Measurements from ENCODE around the gene THYN1. TPM values are rescaled to one million over a fixed set of nuclear protein-coding genes. Genes with fewer than 3 reads are reported as not detected.

THYN1 gene
- total RNA-seq, 1 donor from 2014 or later: 33.7 TPM

DNA sequence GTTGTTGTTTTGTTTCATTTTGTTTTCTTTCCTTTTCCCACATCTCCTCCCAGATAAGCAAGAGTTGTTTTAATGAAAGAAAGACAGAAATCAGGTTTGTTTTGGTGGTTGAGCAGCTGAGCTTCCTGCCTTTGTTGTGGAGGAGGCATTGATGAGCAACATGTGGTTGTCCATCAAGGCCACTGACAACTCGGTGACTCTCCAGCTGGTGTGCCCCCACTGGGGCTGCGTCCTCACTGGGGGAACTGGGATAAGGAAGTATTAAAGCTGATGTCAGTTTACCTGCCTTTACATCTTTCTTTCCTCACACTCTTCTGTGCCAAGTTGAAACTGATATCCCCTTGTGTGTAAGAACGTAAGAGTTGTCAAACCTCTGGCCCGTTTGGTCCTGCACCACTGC, 22.8 kb downstream of the THYN1 start:
- ATAC-seq (no peak), DNase-seq (no peak)
- H3K36me3 ChIP-seq: peaks cover 14% of the 10 kb centered on the region
- peaks cover 66% of the 10 kb centered on the region for H3K4me1 ChIP-seq
- intact Hi-C loops (cut with DNase I): no loop called here
- no peaks in the 10 kb centered on the region for H3K9me3 ChIP-seq
- H3K27me3 ChIP-seq (ENCODE audit: low read depth): no peaks in the 10 kb centered on the region
- no peak overlapping the region for H3K4me3 ChIP-seq
- TF ChIP-seq, protein P1, sequence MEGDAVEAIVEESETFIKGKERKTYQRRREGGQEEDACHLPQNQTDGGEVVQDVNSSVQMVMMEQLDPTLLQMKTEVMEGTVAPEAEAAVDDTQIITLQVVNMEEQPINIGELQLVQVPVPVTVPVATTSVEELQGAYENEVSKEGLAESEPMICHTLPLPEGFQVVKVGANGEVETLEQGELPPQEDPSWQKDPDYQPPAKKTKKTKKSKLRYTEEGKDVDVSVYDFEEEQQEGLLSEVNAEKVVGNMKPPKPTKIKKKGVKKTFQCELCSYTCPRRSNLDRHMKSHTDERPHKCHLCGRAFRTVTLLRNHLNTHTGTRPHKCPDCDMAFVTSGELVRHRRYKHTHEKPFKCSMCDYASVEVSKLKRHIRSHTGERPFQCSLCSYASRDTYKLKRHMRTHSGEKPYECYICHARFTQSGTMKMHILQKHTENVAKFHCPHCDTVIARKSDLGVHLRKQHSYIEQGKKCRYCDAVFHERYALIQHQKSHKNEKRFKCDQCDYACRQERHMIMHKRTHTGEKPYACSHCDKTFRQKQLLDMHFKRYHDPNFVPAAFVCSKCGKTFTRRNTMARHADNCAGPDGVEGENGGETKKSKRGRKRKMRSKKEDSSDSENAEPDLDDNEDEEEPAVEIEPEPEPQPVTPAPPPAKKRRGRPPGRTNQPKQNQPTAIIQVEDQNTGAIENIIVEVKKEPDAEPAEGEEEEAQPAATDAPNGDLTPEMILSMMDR (IDR thresholded peaks at IDR 0.05): no peak
- no peak overlapping the region for H3K27ac ChIP-seq

DNA sequence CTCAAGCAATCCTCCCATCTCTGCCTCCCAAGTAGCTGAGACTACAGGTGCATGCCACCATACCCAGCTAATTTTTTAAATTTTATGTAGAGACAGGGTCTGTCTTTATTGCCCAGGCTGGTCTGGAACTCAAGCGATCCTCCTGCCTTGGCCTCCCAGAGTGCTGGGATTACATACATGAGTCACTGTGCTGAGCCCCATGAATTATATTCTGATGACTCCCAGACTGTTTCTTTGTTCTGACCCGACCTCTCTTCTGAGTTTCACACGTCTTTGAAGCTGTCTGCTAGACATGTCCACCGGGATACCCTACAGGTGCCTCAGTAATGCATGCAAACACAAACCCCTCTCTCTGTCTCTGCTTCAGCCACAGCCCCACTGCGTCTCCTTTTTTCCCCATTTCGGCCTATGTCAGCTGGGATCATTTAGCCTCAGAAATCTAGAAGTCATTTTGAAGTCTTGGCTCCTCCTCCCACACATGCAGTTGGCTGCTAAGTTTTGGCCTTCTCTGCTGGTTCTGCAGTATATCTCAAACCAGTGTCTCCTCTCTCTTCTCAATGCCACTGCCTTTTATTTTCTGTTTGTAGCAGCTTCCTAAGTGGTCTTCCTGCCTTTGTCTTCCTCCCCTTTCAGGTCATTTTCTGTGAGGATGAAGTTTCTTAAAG, 23.9 kb downstream of the THYN1 start:
- Histone ChIP-seq H3K9me3 (no peaks in the 10 kb centered on the region), H3K4me3 (no peak overlapping the region), H3K27ac (no peak overlapping the region), H3K27me3 (ENCODE audit: low read depth) (no peaks in the 10 kb centered on the region), H3K36me3 (peaks cover 5% of the 10 kb centered on the region), H3K4me1 (peaks cover 66% of the 10 kb centered on the region)
- DNase-seq: no peak
- ATAC-seq: no peak
- TF ChIP-seq, protein P1 (IDR thresholded peaks at IDR 0.05): no peak
- intact Hi-C loops (cut with DNase I): no loop called here

DNA sequence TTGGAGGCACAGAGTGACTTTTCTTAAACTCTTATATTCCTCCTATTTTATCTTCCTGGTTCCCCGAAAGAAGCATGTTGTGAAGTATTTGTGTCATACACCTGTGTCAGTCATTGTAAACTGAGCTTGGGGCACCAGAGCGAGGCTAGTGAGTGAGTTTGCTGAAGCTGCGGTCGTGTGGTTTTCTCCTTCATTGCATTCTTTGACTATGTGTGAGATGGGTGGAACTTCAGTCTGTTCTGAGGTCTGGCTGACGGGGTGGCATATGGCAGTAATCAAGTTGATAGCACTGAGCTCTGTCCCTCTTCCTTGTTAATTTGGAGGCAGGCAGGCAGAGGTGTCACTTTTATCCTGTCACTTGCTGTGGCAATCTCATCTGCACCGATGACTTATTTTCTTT, 24.5 kb downstream of the THYN1 start:
- Histone ChIP-seq H3K27ac (no peak overlapping the region), H3K4me3 (no peak overlapping the region), H3K27me3 (ENCODE audit: low read depth) (no peaks in the 10 kb centered on the region), H3K9me3 (no peaks in the 10 kb centered on the region), H3K4me1 (peaks cover 66% of the 10 kb centered on the region), H3K36me3 (no peaks in the 10 kb centered on the region)
- ATAC-seq (no peak), DNase-seq (no peak)
- intact Hi-C loops (cut with DNase I): no loop called here
- TF ChIP-seq, protein P1 (IDR thresholded peaks at IDR 0.05): no peak

DNA sequence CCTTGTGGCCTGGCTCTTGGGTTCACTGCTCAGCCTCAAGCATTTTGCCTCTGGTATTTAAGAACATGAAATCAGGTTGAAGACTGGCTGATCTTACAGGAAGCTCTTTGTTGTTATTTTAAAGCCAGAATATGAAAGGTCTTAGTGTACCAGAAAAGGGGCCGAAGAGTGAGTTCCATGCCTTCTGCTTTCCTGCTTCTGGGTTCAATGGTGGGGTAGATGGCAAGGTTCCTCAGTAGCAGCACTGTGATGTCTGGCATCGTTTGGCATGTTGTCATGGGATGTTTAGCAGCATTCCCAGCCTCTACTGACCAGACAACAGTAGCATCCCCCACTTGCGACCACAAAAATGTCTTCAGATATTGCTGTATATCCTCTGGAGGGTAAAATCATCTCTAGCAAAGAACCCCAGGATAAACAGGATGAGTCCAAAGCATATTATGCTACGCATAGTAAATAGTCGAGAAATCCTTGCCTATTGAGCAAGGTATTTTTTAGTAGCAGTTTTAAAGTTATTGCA, 26.3 kb downstream of the THYN1 start:
- TF ChIP-seq, protein P1 (IDR thresholded peaks at IDR 0.05): no peak
- Histone ChIP-seq H3K27ac (no peak overlapping the region), H3K4me1 (peaks cover 63% of the 10 kb centered on the region), H3K9me3 (no peaks in the 10 kb centered on the region), H3K27me3 (ENCODE audit: low read depth) (no peaks in the 10 kb centered on the region), H3K36me3 (no peaks in the 10 kb centered on the region), H3K4me3 (peak overlapping the region; percentile 92)
- ATAC-seq: no peak
- intact Hi-C loops (cut with DNase I): no loop called here
- DNase-seq: no peak

DNA sequence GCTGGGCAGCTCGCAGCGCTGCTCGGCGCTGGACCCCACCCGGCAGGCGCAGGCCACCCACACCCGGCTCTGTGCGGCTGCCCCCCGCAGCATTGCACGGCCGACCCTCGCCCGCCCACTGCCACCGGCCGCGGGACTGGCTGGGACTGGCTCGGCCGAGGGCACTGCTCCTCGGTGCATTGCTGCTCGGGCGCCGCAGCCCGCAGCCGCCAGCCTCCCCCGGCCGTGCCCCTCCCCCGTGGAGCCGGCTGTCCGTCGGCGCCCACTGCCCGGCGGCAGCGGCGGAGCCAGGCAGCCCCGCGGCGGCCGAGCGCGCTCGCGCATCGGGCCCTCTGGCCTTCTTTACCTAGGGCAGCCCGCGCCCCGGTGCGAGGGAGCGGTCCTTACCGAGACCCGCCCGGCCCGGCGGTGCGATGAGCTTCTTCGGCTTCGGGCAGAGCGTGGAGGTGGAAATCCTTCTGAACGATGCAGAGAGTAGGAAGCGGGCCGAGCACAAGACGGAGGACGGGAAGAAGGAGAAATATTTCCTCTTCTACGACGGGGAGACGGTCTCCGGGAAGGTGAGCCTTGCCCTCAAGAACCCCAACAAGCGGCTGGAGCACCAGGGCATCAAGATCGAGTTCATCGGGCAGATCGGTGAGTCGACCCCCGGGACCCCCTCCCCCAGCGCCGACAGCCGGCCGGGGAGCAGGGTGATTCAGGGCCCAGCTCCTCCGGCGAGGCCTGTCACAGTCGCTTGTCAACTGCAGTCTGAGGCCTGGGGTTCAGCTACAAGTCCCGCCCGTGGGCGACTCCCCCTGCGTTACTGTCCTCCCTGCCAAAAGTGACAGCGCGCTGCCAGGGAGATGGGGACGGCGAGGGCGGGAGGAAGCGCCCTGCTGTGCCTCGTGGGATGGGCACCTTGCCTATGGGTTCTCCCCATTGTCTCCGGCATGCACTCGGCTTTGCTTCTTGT, 28.2 kb downstream of the THYN1 start:
- ATAC-seq (peak; percentile 56 to 60), DNase-seq (peak; percentile 72)
- Histone ChIP-seq H3K27me3 (ENCODE audit: low read depth) (no peaks in the 10 kb centered on the region), H3K36me3 (peaks cover 2% of the 10 kb centered on the region), H3K27ac (peak overlapping the region; percentile 95), H3K9me3 (no peaks in the 10 kb centered on the region), H3K4me1 (peaks cover 47% of the 10 kb centered on the region), H3K4me3 (peak overlapping the region; percentile 92)
- intact Hi-C loops (cut with DNase I): no loop called here
- TF ChIP-seq, protein P1 (IDR thresholded peaks at IDR 0.05): no peak

Data from lower lobe of right lung (tissue), 2 donors.